Medulla oblongata (tissue), 1 donor: ENCODE measurements around the gene BRD3.
"Not testable (repeated sequence)": the region's sequence is repeated elsewhere in the genome, so short reads cannot be mapped to it uniquely, and the experiment has no call there.

Experiments used
- DNase-seq: peaks from one replicate; pipeline ENCODE4 v3.0.0-alpha.2; 2015; ENCODE audit errors: extremely low spot score

The BRD3 gene

GRCh38 chr9:133993635-133994253, 74.1 kb downstream of the BRD3 start:
- no peak for DNase-seq

DNA sequence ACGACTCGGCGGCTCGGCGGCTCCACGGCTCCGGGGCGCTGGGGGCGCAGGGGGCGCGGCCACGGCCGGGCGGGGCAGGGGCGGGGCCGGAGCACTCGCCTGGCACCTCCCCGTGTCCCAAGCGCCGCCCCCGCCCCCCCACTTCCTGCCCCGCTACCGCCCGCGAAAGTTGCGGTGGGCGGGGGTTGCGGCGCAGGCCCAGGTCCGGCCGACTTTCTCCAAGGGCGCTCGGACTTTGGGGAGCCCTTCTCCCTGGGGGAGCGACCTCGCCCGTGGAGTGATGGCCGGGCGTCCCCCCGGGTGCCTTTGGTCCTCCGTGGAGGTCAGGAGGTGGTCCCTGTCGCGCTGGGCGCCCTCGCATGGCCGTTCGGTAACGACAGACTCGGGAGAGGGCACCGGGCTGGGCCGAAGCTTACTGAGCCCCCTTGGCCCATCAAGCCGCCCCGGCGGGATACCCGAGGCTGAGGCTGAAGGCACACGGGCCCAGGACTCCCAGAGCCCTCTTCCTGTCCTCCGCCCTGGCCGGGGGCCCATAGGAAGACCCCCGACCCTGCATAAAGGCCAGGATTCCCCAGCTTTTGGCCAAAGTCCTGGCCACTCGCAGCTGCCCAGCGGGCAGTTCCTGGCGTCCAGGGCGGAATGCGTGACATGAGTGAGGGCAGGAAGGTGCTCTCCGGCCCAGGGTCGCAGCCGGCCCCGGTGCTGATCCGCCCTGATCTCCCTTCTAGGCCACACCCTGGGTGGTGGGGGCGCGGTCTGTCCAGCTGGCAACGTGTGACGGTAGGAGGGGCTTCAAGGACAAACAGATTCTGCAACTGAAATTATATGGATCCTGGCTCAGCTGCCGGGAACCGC, 74.8 kb downstream of the BRD3 start:
- DNase-seq = peak; percentile 48

- peak; percentile 38 for DNase-seq
These were observed 75.7 kb downstream of the BRD3 start, which contains the start of gene VAV2 for GRCh38 chr9:133991964-133992779. Gene VAV2, minus strand, starts transcription at chr9:133992324. Its CDS starts 46 bp downstream, at chr9:133992278.

GRCh38 chr9:133991214-133991921, 76.5 kb downstream of the BRD3 start:
- no peak for DNase-seq

DNA sequence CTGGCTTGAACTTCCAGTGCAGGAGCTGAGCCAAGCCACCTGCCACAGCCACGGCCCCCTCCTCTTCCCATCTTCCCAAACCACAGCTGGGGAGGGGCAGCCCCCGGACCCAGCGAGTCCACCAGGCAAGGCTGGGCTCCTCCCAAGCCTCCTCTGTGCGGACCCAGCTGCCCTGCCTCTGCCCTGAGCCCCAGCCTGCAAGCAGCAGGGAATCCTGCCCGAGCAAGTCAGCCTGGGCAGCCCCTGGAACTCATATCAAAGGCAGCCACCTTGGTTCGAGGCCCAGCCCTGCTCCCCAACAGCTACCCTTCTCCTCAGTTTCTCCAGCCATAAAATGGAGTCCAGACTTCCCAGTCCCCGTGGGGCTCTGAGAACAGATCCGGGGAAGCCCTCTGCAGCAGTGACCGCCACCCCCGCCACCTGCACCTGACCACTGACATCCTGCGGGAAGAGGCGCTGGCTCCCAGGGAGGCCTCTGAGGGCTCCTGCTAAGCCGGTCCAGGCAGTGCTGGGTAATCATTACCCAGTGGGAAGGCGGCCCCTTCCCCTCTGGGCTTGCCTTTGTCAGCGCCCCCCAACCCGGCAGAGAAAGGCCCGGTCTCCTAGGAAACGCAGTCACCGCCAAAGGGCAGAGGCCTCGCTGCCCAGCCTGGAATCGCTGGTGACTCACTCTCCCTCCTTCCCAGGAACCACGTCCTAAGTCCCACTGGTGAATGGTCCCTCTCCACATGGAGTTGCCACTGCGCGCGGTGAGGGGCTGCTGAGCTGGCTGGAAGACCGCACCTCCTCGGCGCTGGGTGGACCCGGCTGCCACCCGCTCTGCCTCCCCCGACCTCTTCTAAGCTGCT, 77.2 kb downstream of the BRD3 start:
- no peak for DNase-seq

GRCh38 chr9:133989625-133990365, 78.0 kb downstream of the BRD3 start:
- no peak for DNase-seq

DNA sequence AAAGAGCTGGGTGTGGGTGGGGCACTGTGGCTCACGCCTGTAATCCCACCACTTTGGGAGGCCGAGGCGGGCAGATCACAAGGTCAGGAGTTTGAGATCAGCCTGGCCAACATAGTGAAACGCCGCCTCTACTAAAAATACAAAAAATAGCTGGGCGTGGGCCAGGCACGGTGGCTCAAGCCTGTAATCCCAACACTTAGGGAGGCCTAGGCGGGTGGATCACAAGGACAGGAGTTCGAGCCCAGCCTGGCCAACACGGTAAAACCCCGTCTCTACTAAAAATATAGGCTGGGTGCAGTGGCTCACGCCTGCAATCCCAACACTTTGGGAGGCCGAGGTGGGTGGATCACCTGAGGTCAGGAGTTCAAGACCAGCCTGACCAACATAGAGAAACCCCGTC, 79.1 kb downstream of the BRD3 start:
- not testable (repeated sequence) for DNase-seq

- DNase-seq = no peak
These were observed 79.7 kb downstream of the BRD3 start for GRCh38 chr9:133987946-133988665.

- no peak for DNase-seq
These were observed 80.4 kb downstream of the BRD3 start for GRCh38 chr9:133987446-133987788.

- DNase-seq = no peak
These were observed 80.9 kb downstream of the BRD3 start for GRCh38 chr9:133986774-133987445.

DNA sequence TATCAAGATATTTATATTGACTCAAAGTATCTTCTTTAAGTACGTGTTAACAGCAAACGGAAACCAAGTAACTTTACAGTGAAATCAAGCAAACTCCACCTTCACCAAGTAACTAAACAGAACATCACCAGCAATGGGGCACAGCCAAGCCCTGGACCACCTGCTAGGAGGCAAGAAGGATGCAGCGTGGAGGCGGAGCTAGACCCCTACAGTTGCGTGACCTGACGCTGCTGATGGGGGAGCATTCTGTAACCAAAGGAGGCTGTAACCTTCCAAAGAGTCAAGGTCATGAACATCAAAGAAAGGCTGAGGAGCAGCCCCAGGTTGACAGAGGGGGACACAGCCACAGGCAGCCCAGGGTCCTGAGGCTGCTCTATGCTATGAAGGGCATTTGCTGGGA, 81.8 kb downstream of the BRD3 start:
- no peak for DNase-seq

DNA sequence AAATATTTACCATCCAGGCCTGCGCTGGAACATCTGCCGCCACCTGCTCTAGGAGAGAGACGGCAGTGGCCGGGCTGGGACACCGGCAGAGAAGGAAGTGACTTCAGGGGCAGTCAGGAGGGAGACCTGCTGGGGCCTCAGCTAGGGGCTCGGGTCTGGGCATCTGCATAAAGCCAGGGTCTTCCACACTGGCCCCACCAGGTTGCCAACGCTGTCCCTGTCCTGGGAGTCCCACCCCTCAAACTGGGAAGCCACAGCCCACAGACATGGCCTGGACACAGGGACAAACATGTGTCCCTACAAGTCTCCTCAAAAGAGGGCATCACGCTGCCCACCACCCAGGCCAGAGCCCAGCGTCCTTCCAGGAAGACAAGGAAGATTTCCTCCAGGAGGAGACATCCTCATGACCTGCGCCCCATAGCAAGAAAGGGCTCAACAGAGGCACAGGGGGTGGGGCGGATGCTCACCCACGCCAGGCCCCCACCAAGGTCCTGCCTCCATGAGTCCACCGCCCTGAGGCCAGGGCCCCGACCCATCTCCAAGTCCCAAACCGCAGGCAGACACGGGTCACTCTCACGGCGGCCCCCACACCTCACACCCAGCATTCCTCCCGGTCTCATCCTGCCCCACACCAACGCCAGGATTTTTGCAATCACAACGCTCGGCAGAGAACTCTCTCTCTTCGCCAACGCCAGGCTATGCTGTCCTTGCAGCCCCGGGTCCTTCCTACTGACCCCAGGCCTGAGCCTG, 84.7 kb downstream of the BRD3 start:
- DNase-seq = no peak

DNA sequence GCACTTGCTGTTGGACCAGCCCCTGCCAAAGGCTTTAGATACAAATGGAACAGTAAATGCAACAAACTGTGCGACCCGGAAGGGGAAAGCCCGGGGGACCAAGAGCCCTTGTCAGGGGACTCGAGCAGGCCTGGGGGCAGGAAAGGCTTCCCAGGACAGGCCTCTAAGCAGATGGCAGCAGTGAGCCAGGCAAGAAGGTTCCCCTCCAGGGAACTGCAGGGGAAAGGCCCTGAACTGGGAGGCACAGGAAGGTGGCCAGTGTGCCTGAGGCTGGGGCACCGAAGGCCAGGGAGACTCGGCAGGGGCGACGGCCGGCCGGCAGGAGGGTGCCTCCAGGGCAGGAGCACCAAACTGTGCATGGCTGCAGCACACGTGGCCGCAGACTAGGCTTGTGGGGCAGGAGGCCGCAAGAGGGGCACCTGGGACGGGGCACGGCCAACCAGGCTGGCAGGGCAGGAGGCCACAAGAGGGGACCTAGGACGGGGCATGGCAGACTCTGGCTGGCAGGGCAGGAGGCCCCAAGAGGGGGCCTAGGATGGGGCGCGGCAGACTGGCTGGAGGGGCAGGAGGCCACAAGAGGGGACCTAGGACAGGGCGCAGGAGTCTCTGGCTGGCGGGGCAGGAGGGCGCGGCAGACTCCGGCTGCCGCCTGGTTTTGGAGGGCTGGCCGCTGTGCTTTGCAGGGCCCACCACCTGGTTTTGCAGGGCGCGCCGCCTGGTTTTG, 85.7 kb downstream of the BRD3 start:
- DNase-seq = no peak

DNA sequence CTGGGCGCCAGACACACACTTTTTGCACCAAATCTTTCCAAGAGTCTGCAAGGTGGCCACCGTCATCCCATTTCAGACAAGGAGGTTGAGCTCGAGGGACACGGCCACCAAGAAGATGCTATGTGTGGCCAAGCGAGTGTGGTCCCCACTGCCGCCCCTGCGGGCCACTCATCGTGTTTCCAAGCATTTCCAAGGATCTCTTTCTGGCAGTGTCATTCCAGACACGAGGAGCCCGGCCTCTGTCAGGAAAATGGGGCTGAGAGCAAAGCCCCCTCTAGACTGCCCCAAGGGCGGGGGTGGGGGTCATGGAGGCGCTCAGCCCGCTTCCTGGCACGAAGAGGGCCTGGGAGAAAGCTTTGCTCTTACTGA, 86.3 kb downstream of the BRD3 start:
- DNase-seq = no peak

DNA sequence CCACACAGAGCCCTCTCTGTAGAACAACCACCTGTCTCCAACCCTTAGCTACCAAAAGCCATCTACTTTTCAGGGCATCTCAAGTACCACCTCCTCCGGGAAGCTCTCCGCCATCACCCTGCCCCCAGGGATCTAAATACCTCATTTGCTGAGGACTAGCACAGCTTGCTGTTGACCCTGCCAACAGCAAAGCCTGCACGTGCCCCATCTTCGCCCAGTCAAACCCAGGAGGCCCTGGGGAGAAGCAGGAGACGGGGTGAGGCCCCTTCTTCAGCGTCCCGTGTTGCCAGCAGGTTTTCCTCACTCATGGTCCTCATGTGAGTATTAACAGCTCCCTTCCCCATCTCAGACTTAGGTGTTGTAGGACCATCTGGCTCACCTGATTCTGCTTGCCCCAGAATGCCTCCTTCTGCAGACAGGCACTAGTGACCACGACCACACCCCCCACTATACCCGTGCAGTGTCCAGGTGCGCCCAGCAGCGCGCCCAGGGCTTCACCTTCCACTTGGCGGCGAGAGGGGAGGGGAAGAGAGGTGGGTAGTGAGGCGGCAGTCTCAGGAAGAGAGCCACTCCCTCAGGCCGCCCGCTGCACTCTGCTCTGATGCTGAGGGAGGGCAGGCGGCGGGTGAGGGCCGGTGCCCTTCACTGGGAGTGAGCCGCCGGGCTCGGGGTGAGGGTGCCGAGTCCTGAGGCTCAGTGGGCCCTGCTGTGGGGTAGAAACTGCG, 86.8 kb downstream of the BRD3 start:
- no peak for DNase-seq
